T-helper 17 cell (primary cell): Measurements from ENCODE around the gene CDC5L. TPM values are rescaled to one million over a fixed set of nuclear protein-coding genes. Genes with fewer than 3 reads are reported as not detected.

Experiments used
- ATAC-seq: fragments of 150-1000 bp; cut with Tn5 transposase; 2 replicates; pipeline ENCODE4 v1.10.0; 2021; ENCODE audit warnings: mild to moderate bottlenecking, moderate library complexity
- DNase-seq, 3 donors: peaks; one replicate each; pipeline versions ENCODE4 v3.0.0 to v3.0.0-alpha.2; 2020 to 2021
- H3K9me3 ChIP-seq: one replicate; pipeline ENCODE4 v1.7.0; 2013; ENCODE audit warnings: low read length, mild to moderate bottlenecking; ENCODE audit not compliant: control insufficient read depth, poor library complexity, severe bottlenecking
- H3K27ac Mint-ChIP-seq: one replicate; pipeline ENCODE4 v1.8.0; 2022; ENCODE audit warnings: mild to moderate bottlenecking, moderate library complexity, mixed read lengths
- H3K27me3 Mint-ChIP-seq: one replicate; pipeline ENCODE4 v1.8.0; 2022; ENCODE audit warnings: mixed read lengths
- H3K36me3 Mint-ChIP-seq: one replicate; pipeline ENCODE4 v1.8.0; 2022; ENCODE audit warnings: low read depth, mixed read lengths
- H3K4me1 Mint-ChIP-seq: one replicate; pipeline ENCODE4 v1.8.0; 2022; ENCODE audit warnings: mild to moderate bottlenecking, mixed read lengths
- H3K4me3 Mint-ChIP-seq: one replicate; pipeline ENCODE4 v1.8.0; 2022; ENCODE audit warnings: mild to moderate bottlenecking, moderate library complexity, mixed read lengths
- total RNA-seq, 4 donors: library from RNA in 2 of 4; stranded (reverse) in 2 of 4; gene quantifications; one replicate each; pipeline ENCODE4 v1.2.3 and lab custom pipeline; 2022 to 2026

Gene CDC5L
- total RNA-seq, 2 donors from 2014 or later: 17.8 to 24.7 TPM

GRCh38 chr6:44478591-44479254 lies 91.2 kb downstream of the CDC5L start:
- no peak overlapping the region for H3K4me3 Mint-ChIP-seq
- peaks cover 4% of the 10 kb centered on the region for H3K4me1 Mint-ChIP-seq
- ATAC-seq: no peak
- H3K36me3 Mint-ChIP-seq: no peaks in the 10 kb centered on the region
- no peak overlapping the region for H3K27ac Mint-ChIP-seq
- peaks cover 30% of the 10 kb centered on the region for H3K27me3 Mint-ChIP-seq
- no peaks in the 10 kb centered on the region for H3K9me3 ChIP-seq
- no peak for DNase-seq

GRCh38 chr6:44480097-44480541 lies 92.6 kb downstream of the CDC5L start:
- Mint-ChIP-seq H3K36me3 (no peaks in the 10 kb centered on the region), H3K4me1 (peaks cover 3% of the 10 kb centered on the region), H3K27me3 (peaks cover 37% of the 10 kb centered on the region), H3K4me3 (no peak overlapping the region), H3K27ac (no peak overlapping the region)
- no peak for DNase-seq
- no peaks in the 10 kb centered on the region for H3K9me3 ChIP-seq
- ATAC-seq: no peak

GRCh38 chr6:44481056-44481455 lies 93.5 kb downstream of the CDC5L start:
- Mint-ChIP-seq H3K36me3 (no peaks in the 10 kb centered on the region), H3K4me1 (peaks cover 2% of the 10 kb centered on the region), H3K27ac (no peak overlapping the region), H3K4me3 (no peak overlapping the region), H3K27me3 (peaks cover 44% of the 10 kb centered on the region)
- DNase-seq: no peak
- ATAC-seq: no peak
- H3K9me3 ChIP-seq: no peaks in the 10 kb centered on the region

- H3K4me1 Mint-ChIP-seq: peaks cover 2% of the 10 kb centered on the region
- H3K36me3 Mint-ChIP-seq: no peaks in the 10 kb centered on the region
- no peak for DNase-seq
- no peak for ATAC-seq
- H3K9me3 ChIP-seq: no peaks in the 10 kb centered on the region
- H3K27me3 Mint-ChIP-seq: peaks cover 50% of the 10 kb centered on the region
- no peak overlapping the region for H3K27ac Mint-ChIP-seq
- no peak overlapping the region for H3K4me3 Mint-ChIP-seq
Observed at GRCh38 chr6:44481760-44482159, 94.3 kb downstream of the CDC5L start.

- H3K9me3 ChIP-seq: no peaks in the 10 kb centered on the region
- Mint-ChIP-seq H3K4me1 (no peaks in the 10 kb centered on the region), H3K4me3 (no peak overlapping the region), H3K27me3 (peaks cover 68% of the 10 kb centered on the region), H3K36me3 (no peaks in the 10 kb centered on the region), H3K27ac (peak overlapping the region; percentile 32)
- no peak for ATAC-seq
- no peak for DNase-seq
Observed at GRCh38 chr6:44485601-44486401, 98.3 kb downstream of the CDC5L start.

- Mint-ChIP-seq H3K36me3 (no peaks in the 10 kb centered on the region), H3K27me3 (peaks cover 59% of the 10 kb centered on the region), H3K4me1 (no peaks in the 10 kb centered on the region), H3K4me3 (no peak overlapping the region), H3K27ac (no peak overlapping the region)
- no peaks in the 10 kb centered on the region for H3K9me3 ChIP-seq
- no peak for ATAC-seq
- no peak for DNase-seq
Observed at GRCh38 chr6:44487002-44487401, 99.5 kb downstream of the CDC5L start.

- DNase-seq (no peak), ATAC-seq (no peak)
- no peaks in the 10 kb centered on the region for H3K9me3 ChIP-seq
- Mint-ChIP-seq H3K4me3 (no peak overlapping the region), H3K27me3 (peaks cover 53% of the 10 kb centered on the region), H3K27ac (no peak overlapping the region), H3K4me1 (no peaks in the 10 kb centered on the region), H3K36me3 (no peaks in the 10 kb centered on the region)
Observed at GRCh38 chr6:44487586-44487985, 100.1 kb downstream of the CDC5L start.

GRCh38 chr6:44489910-44490604 lies 102.6 kb downstream of the CDC5L start:
- DNase-seq: no peak
- no peak for ATAC-seq
- Mint-ChIP-seq H3K4me3 (no peak overlapping the region), H3K4me1 (peaks cover 3% of the 10 kb centered on the region), H3K27me3 (peaks cover 47% of the 10 kb centered on the region), H3K36me3 (no peaks in the 10 kb centered on the region), H3K27ac (no peak overlapping the region)
- no peaks in the 10 kb centered on the region for H3K9me3 ChIP-seq

GRCh38 chr6:44493132-44493531 lies 105.6 kb downstream of the CDC5L start:
- H3K4me3 Mint-ChIP-seq: no peak overlapping the region
- H3K27ac Mint-ChIP-seq: no peak overlapping the region
- no peak for ATAC-seq

GRCh38 chr6:44493593-44493992 lies 106.1 kb downstream of the CDC5L start:
- Mint-ChIP-seq H3K27ac (no peak overlapping the region), H3K36me3 (no peaks in the 10 kb centered on the region), H3K27me3 (peaks cover 25% of the 10 kb centered on the region), H3K4me1 (peaks cover 3% of the 10 kb centered on the region), H3K4me3 (no peak overlapping the region)
- no peak for ATAC-seq
- no peaks in the 10 kb centered on the region for H3K9me3 ChIP-seq
- no peak for DNase-seq

More at GRCh38 chr6:44493132-44493531, 105.6 kb downstream of the CDC5L start:
- no peak for DNase-seq
- Mint-ChIP-seq H3K4me1 (peaks cover 3% of the 10 kb centered on the region), H3K27me3 (peaks cover 30% of the 10 kb centered on the region), H3K36me3 (no peaks in the 10 kb centered on the region)
- H3K9me3 ChIP-seq: no peaks in the 10 kb centered on the region

- no peak for ATAC-seq
- Mint-ChIP-seq H3K27me3 (peaks cover 21% of the 10 kb centered on the region), H3K27ac (no peak overlapping the region), H3K36me3 (no peaks in the 10 kb centered on the region), H3K4me3 (no peak overlapping the region), H3K4me1 (peaks cover 3% of the 10 kb centered on the region)
- H3K9me3 ChIP-seq: no peaks in the 10 kb centered on the region
- DNase-seq: no peak
Observed at GRCh38 chr6:44494011-44494501, 106.5 kb downstream of the CDC5L start.

- DNase-seq (no peak), ATAC-seq (no peak)
- peaks cover 3% of the 10 kb centered on the region for H3K4me1 Mint-ChIP-seq
- H3K4me3 Mint-ChIP-seq: no peak overlapping the region
- no peaks in the 10 kb centered on the region for H3K9me3 ChIP-seq
- H3K27me3 Mint-ChIP-seq: peaks cover 17% of the 10 kb centered on the region
- H3K36me3 Mint-ChIP-seq: no peaks in the 10 kb centered on the region
- no peak overlapping the region for H3K27ac Mint-ChIP-seq
Observed at GRCh38 chr6:44495036-44495901, 107.8 kb downstream of the CDC5L start.
